ENCODE data around the gene OR10H4. TPM values are rescaled to one million over a fixed set of nuclear protein-coding genes. Genes with fewer than 3 reads are reported as not detected.

The OR10H4 gene
- total and polyA plus RNA-seq, 9 of the 15 experiments (the other 6 are each of a cell fraction or from before 2014, with no cell fraction given), result not detected

- Histone ChIP-seq H3K27ac (ENCODE audit: extremely low read depth, low read depth, low read length) (no peak overlapping the region), H3K36me3 (ENCODE audit: control insufficient read depth, insufficient read depth, low read length) (no peaks in the 10 kb centered on the region), H3K79me2 (ENCODE audit: control insufficient read depth, insufficient read depth, low read length) (no peaks in the 10 kb centered on the region), H3K4me1 (replicated peaks in 1 of 2; ENCODE audit: control insufficient read depth in 2 of 2, insufficient read depth in 2 of 2, low read length in 2 of 2) (no peaks in the 10 kb centered on the region), H3K27me3 (ENCODE audit: control insufficient read depth in 2 of 2, insufficient read depth in 2 of 2, low read length in 2 of 2) (no peaks in the 10 kb centered on the region), H3K4me2 (ENCODE audit: insufficient read depth, low read length) (no peak overlapping the region), H3K9ac (ENCODE audit: insufficient read depth in 1 of 2, low read depth in 2 of 2, low read length in 2 of 2) (no peak overlapping the region), H4K20me1 (replicated peaks; ENCODE audit: control insufficient read depth, insufficient read depth, low read length) (no peaks in the 10 kb centered on the region; the same call in 1 of the 2 replicates), H3K4me3 (no peak overlapping the region), H3K9me1 (ENCODE audit: control insufficient read depth, insufficient read depth, low read length) (no peaks in the 10 kb centered on the region), H2AFZ (ENCODE audit: low read depth, low read length) (no peak overlapping the region), H3K9me3 (replicated peaks; ENCODE audit: control insufficient read depth, insufficient read depth, low read depth, low read length) (no peaks in the 10 kb centered on the region)
- peak; percentile 36 to 69 (median 50) for DNase-seq (ENCODE audit: extremely low read depth in 1 of 4, low spot score in 3 of 4)
- CTCF ChIA-PET (ENCODE audit: low intra/inter-chr PET ratio), result no interaction called here
- BruUV-seq (replicated peaks), result no TSS peak
- no peak for FAIRE-seq
- 6% methylated on average over 6 of the region's 6 CpGs for WGBS (ENCODE audit: insufficient coverage, low coverage, missing lambda C conversion rate)
- POLR2A ChIA-PET, result no interaction called here
- intact Hi-C loops (cut with micrococcal nuclease), result no loop called here
- in situ Hi-C loops (cut with MboI), result no loop called here
- ATAC-seq, result peak; percentile 60; the same call in 1 of the 3 replicates
- peak in 1 of 2 experiments; percentile 47 for TF ChIP-seq AFF1 (IDR thresholded peaks at IDR 0.05; ENCODE audit: low read depth in 1 of 2, partially characterized antibody in 2 of 2)
- peak; percentile 69; the same call in 1 of the 2 replicates for TF ChIP-seq HLTF (IDR thresholded peaks at IDR 0.05)
- peak; percentile 91 for TF ChIP-seq EHMT2 (IDR thresholded peaks at IDR 0.05)
- TF ChIP-seq SMARCC2 (IDR thresholded peaks at IDR 0.05; ENCODE audit: low read depth), result no peak
- peak; percentile 67; the same call in 1 of the 2 replicates for TF ChIP-seq SMARCA5 (IDR thresholded peaks at IDR 0.05)
- TF ChIP-seq CBX1 (IDR thresholded peaks at IDR 0.05; ENCODE audit: low read depth), result 0 out of 2 replicates have a peak, but pooled peaks have one; percentile 53
- TF ChIP-seq GMEB1 (CRISPR knock-in tag; IDR thresholded peaks at IDR 0.05), result no peak
- peak; percentile 78 for TF ChIP-seq BCOR (IDR thresholded peaks at IDR 0.05)
- peak; percentile 94 for TF ChIP-seq PTBP1 (IDR thresholded peaks at IDR 0.05; ENCODE audit: low read depth, low read length)
- TF ChIP-seq RCOR1 (IDR thresholded peaks at IDR 0.05; ENCODE audit: borderline replicate concordance in 1 of 2, low read depth in 2 of 2, low read length in 2 of 2), result peak in 1 of 2 experiments; percentile 63; a peak in 1 of 4 replicates
- 0 out of 2 replicates have a peak, but pooled peaks have one; percentile 48 for TF ChIP-seq CBX5 (IDR thresholded peaks at IDR 0.05; ENCODE audit: borderline replicate concordance, low read depth)
- TF ChIP-seq ARID4B (CRISPR knock-in tag; IDR thresholded peaks at IDR 0.05), result 0 out of 2 replicates have a peak, but pooled peaks have one; percentile 30
- peak in 1 of 2 experiments; percentile 50; a peak in 1 of 3 replicates for TF ChIP-seq CBX3 (IDR thresholded peaks at IDR 0.05; ENCODE audit: borderline replicate concordance in 1 of 2, low read length in 2 of 2)
These were observed 13.5 kb downstream of the OR10H4 start for GRCh38 chr19:15962319-15962718.

All from K562 (cell line).